ENCODE measurements around the gene ADPRM. TPM values are rescaled to one million over a fixed set of nuclear protein-coding genes. Genes with fewer than 3 reads are reported as not detected.
A peak's percentile ranks its signal among the peaks of the same experiment; 100 is the strongest.

The ADPRM gene
- total RNA-seq, 1 experiment from 2014 or later = 5.1 TPM

DNA sequence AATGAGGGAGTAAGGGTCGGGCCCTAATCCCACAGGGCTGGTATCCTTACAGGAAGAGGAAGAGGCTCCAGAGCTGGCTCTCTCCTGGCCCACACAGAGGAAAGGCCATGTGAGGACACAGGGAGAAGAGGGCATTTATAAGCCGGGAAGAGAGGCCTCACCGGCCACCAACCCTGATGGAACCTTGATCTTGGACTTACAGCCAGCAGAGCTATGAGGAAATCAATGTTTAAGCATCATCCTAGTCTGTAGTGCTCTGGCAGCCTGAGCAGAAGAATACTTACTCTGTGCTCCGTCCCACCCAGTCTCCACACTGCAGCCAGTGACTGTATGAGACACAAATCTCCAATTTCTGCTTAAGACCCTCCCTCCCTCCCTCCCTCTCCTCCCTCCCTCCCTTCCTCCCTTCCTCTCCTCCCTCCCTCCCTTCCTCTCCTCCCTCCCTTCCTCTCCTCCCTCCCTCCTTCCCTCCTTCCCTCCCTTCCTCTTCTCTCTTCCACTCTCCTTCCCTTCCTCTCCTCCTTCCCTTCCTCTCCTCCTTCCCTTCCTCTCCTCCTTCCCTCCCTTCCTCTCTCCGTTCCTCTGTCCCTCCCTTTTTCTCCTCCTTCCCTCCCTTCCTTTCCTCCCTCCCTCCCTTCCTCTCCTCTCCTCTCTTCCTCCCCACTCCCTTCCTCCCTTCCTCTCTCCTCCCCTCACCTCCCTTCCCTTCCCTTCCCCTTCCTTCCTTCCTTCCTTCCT lies 41.3 kb downstream of the ADPRM start:
- H3K36me3 Mint-ChIP-seq (ENCODE audit: insufficient read depth in 1 of 3, low read depth in 3 of 3) = peaks cover 0 to 1% (median 0%) of the 10 kb centered on the region in 3 experiments; a peak in 1 of 7 replicates
- H3K56ac ChIP-seq (ENCODE audit: insufficient read length, low read depth, low read length) = no peak overlapping the region
- H3K4me1 Mint-ChIP-seq = peaks cover 2 to 13% of the 10 kb centered on the region in 2 experiments; a peak in 3 of 4 replicates
- no peak overlapping the region for H2AFZ ChIP-seq (ENCODE audit: low read length)
- no peaks in the 10 kb centered on the region for H3K23me2 ChIP-seq (ENCODE audit: insufficient read length, low read depth, low read length, poor library complexity, severe bottlenecking)
- H2BK120ac ChIP-seq (ENCODE audit: low read depth, low read length, poor library complexity, severe bottlenecking) = no peak overlapping the region
- no peaks in the 10 kb centered on the region for H3K9me3 ChIP-seq (ENCODE audit: control insufficient read depth, low read depth, low read length)
- TF ChIP-seq, protein P1, sequence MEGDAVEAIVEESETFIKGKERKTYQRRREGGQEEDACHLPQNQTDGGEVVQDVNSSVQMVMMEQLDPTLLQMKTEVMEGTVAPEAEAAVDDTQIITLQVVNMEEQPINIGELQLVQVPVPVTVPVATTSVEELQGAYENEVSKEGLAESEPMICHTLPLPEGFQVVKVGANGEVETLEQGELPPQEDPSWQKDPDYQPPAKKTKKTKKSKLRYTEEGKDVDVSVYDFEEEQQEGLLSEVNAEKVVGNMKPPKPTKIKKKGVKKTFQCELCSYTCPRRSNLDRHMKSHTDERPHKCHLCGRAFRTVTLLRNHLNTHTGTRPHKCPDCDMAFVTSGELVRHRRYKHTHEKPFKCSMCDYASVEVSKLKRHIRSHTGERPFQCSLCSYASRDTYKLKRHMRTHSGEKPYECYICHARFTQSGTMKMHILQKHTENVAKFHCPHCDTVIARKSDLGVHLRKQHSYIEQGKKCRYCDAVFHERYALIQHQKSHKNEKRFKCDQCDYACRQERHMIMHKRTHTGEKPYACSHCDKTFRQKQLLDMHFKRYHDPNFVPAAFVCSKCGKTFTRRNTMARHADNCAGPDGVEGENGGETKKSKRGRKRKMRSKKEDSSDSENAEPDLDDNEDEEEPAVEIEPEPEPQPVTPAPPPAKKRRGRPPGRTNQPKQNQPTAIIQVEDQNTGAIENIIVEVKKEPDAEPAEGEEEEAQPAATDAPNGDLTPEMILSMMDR (conservative IDR thresholded peaks at IDR 0.05) = no peak
- H3K9me3 Mint-ChIP-seq = no peaks in the 10 kb centered on the region
- no peak overlapping the region for H2AK5ac ChIP-seq (ENCODE audit: insufficient read length, low read length)
- no peaks in the 10 kb centered on the region for H4K20me1 ChIP-seq (ENCODE audit: control insufficient read depth, insufficient read depth, insufficient read length)
- no peak overlapping the region for H3K9ac ChIP-seq (ENCODE audit: extremely low read depth, insufficient read length, low read length)
- no peaks in the 10 kb centered on the region for H3K27me3 ChIP-seq (ENCODE audit: insufficient read depth, low read length)
- H3T11ph ChIP-seq (ENCODE audit: low read length) = no peak overlapping the region
- no peak overlapping the region for H4K8ac ChIP-seq (replicated peaks; ENCODE audit: insufficient read length, low read depth, low read length)
- no peak overlapping the region for H3K14ac ChIP-seq (ENCODE audit: insufficient read depth, low read length)
- no peak overlapping the region for H4K5ac ChIP-seq (ENCODE audit: insufficient read length, low read depth, low read length)
- no peak overlapping the region for H2BK5ac ChIP-seq (ENCODE audit: insufficient read length, low read length)
- H4K91ac ChIP-seq (ENCODE audit: insufficient read length, low read depth, low read length) = no peak overlapping the region
- H2BK20ac ChIP-seq (ENCODE audit: low read depth, low read length, poor library complexity, severe bottlenecking) = no peak overlapping the region
- H3K4me1 ChIP-seq (ENCODE audit: insufficient read depth, low read length) = no peaks in the 10 kb centered on the region; the same call in 1 of the 2 replicates
- DNase-seq = peak; percentile 23
- H3K27me3 Mint-ChIP-seq (ENCODE audit: low read depth) = peaks cover under 1% of the 10 kb centered on the region; the same call in 1 of the 2 replicates
- whole genome bisulfite sequencing (ENCODE audit: extremely low coverage, insufficient read length, low lambda C conversion rate) = no CpG with 5 or more reads among the region's 5 CpGs
- H3K18ac ChIP-seq (ENCODE audit: insufficient read length, low read depth, low read length) = no peak overlapping the region
- no peak overlapping the region for H2BK12ac ChIP-seq (ENCODE audit: insufficient read length, low read depth, low read length)
- no peak overlapping the region for H3K27ac Mint-ChIP-seq
- no peak overlapping the region for H2BK15ac ChIP-seq (ENCODE audit: low read depth, low read length)
- no peak overlapping the region for H3K4me2 ChIP-seq (ENCODE audit: insufficient read depth, insufficient read length, low read length)
- H3K4me3 Mint-ChIP-seq = no peak overlapping the region
- no peak overlapping the region for H3K4ac ChIP-seq (ENCODE audit: low read depth, low read length)
- H3K27ac ChIP-seq (ENCODE audit: insufficient read length, low read depth, low read length) = no peak overlapping the region
- H3K79me1 ChIP-seq (ENCODE audit: insufficient read depth, low read depth, low read length, poor library complexity, severe bottlenecking) = no peaks in the 10 kb centered on the region
- H3K23ac ChIP-seq (ENCODE audit: insufficient read length, low read depth, low read length) = no peak overlapping the region
- H3K79me2 ChIP-seq (ENCODE audit: insufficient read depth, low read length) = no peaks in the 10 kb centered on the region
